ENCODE data around the gene HDAC4.

Gene HDAC4

GRCh38 chr2:239159476-239159911 is 241.3 kb downstream of the HDAC4 start:
- DNase-seq: no peak

- no peak for DNase-seq
Measured at GRCh38 chr2:239158641-239159475, 242.0 kb downstream of the HDAC4 start.

DNA sequence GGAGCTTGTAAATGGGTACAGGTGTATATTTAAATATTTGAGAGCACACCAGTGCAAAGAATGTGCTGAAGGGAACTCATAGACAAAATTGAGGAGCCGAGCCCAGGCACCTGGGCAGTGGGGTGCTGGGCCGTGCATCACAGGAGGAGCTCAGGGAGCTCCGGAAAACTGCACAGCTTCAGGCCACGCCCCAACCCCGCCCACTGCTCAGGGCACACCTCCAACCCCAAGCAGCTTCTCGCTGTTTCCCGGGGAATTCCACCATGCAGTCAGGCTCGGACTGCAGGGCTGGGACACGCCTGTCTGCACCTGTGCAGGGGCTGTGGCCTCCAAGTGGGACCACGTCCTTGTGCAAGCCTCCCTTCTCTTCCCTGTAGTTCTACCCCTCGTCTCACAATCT is 243.0 kb downstream of the HDAC4 start:
- no peak for DNase-seq

DNA sequence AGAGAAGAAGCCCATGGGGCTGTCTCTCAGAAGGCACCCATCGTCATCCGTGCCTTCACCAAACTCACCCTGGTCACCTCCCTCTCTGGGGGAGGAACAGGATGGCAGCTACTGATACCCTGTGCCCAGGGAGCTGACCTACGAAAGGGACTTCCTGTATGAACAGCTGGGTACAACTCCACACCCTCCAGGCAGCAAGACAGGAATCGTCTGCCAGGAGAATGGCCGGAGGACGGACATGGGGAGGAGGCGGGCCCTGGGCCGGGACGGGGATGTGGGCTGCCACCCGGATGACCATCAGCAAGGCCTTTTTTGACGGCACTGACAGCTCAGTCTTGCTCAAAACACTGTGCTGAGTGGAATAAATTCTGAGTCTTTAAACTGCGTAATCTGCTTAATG is 243.6 kb downstream of the HDAC4 start:
- DNase-seq: no peak

DNA sequence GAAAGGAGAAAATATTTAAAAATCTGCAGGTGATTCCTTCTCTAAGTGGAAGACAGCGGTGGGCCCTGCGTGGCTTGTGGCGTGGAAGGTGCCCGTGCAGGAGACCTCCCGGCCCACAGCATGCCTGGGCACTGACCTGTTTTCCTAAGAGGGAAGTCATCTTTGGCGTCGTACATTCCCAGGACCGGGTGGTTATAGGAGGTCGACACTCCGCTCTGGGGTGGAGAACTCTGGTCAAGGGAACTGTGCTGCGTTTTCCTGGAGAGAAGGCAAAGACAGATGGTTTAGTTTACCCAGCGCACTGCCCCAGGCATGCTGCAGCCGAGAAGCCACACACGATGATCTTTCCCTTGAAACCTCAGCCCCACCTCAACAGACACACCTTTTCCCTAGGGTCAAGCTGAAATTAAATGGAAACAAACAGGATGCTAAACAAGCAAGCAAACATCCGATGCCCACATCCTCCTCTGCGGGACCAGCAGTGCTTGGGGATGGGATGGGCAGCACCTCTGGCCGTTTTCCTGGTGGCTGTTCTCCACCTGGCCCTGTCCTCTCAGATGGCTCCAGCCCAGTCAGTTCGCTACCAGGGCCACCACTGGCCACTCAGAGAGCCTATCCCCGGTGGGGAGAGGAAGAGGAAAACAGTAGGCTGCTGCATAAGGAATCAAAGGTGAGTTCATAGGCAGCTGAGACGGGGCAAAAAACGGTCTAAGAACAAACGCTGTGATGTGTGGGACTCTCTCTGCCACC is 244.1 kb downstream of the HDAC4 start:
- DNase-seq: no peak

DNA sequence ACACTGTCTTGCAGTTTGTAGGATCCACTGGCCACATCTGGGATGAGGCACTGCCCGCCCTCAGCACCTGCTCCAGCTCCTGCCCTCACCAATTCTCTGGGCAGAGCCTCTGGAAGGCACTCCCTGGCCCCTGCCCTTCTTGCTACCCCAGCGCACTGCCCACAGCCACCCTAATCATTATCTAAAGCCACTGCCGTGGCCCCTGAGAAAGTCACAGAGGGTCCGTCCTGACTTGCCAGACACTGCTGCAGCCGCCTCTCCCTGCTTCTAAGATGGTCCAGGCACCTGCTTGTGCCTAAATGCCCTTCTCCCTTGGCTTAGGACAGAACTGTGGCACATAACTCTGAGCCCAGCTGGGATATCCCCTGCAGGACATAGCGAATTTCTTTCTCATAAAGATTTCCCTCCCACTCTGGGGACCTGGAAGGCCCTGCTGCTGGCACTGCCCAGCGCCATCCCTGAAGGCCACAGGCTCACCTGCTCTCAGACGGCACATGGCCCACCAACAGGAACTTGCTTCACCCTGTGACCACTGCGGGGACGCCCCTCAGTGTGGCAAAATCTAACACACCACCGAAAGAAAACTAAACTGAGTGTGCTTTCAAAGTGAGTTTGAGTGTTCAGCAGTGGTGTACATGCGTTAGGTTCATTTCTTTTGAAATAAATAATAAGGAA is 244.9 kb downstream of the HDAC4 start:
- no peak for DNase-seq

DNA sequence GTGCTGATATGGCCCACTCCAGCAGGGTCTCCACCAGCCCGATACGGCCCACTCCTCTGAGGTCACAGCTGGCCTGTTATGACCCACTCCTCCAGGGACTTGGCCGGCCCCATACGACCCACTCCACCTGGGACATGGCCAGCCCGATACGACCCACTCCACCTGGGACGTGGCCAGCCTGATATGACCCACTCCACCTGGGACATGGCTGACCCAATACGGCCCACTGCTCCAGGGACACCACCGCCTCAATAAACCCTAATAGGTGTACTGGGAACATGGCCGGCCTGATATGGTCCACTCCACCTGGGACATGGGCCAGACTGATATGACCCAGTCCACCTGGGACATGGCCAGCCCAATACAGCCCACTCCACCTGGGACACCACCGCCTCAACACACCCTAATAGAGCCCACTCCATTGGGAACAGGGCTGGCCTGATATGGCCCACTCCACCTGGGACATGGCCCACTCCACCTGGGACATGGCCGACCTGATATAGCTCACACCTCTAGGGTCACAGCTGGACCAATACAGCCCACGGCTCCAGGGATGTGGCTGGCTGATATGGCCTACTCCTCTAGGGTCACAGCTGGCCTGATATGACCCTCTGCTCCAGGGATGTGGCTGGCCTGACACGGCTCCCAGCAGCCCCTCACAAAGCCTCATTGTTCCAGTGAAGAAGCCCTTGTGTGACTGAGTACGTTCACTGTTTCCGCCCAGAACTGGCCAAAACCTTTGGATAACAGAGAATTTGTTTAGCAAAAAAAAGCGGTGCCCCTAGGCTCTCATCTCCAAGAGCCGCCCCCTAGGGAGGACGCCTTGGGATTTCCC is 245.6 kb downstream of the HDAC4 start:
- no peak for DNase-seq

GRCh38 chr2:239153806-239154591 is 246.8 kb downstream of the HDAC4 start:
- no peak for DNase-seq

DNA sequence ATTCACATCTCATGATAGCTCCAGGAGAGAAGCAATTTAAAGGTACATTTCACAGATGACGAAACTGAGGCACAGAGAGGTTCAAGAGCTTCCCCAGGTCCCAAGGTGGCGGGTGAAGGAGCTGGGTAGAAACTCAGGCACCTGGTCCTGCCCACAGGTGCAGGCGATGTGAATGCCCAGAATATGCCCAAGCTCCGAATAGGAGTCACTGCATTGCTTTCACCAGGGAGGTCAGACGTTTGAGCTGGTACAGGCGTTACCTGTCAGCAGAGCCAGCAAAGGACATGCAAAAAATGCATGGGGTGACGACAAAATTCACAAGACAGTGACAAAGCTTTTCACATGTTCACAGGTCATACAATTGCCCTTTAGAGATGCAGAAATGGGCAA is 247.9 kb downstream of the HDAC4 start:
- DNase-seq: no peak

- no peak for DNase-seq
Measured at GRCh38 chr2:239152239-239152915, 248.4 kb downstream of the HDAC4 start.

- no peak for DNase-seq
Measured at GRCh38 chr2:239151201-239152131, 249.4 kb downstream of the HDAC4 start.

GRCh38 chr2:239150125-239151011 is 250.5 kb downstream of the HDAC4 start:
- DNase-seq: no peak

- DNase-seq: no peak
Measured at GRCh38 chr2:239149501-239149900, 251.3 kb downstream of the HDAC4 start.

- no peak for DNase-seq
Measured at GRCh38 chr2:239148495-239149200, 252.2 kb downstream of the HDAC4 start.

- no peak for DNase-seq
Measured at GRCh38 chr2:239147376-239147775, 253.4 kb downstream of the HDAC4 start.

DNA sequence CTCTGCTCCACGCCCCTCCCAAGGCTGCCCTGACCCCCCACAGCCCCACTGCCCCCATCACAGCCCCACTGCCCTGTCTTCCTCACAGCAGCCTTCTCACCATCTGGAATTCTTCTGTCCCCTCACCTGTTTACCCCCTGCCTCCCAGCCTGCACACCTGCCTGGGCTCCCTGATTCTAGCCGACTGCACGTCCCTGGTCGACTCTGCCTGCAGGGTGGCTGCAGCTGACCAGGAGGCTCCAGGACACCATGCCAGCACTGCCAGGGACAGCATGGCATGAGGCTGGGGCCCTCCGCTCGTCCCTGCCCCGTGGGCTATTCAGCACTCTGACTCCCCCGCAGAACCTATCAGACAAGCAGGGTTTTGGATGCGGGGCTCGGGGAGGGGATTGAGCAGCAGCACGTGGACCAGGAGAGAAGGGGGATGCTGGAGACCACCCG is 254.1 kb downstream of the HDAC4 start:
- DNase-seq: no peak

GRCh38 chr2:239146011-239146641 is 254.7 kb downstream of the HDAC4 start:
- no peak for DNase-seq

DNA sequence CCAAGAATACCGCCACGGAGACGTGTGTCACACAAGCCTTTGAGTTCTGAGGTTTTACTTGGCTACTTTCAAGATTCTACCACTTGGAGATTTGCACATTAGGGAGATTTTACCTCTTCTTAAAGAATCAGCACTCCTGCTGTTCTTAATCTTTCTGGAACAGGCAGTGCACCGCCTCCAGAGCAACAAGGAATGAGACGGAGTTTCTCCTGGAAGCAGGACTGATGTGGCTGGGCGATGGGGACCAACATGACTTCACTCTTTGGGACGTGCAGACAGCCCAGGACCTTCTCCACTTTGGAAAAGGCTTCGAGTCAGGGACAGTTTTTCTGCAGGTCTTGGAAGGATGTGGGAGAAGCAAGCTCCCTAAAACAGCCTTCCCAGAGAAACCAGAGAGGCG is 255.2 kb downstream of the HDAC4 start:
- no peak for DNase-seq
